GM19238 (cell line): Measurements from ENCODE around the gene PLAC1.

ENCODE experiments used
- DNase-seq: peaks from one replicate; pipeline ENCODE4 v3.0.0; 2011; ENCODE audit warnings: low spot score; ENCODE audit not compliant: insufficient read length

Gene PLAC1

DNA sequence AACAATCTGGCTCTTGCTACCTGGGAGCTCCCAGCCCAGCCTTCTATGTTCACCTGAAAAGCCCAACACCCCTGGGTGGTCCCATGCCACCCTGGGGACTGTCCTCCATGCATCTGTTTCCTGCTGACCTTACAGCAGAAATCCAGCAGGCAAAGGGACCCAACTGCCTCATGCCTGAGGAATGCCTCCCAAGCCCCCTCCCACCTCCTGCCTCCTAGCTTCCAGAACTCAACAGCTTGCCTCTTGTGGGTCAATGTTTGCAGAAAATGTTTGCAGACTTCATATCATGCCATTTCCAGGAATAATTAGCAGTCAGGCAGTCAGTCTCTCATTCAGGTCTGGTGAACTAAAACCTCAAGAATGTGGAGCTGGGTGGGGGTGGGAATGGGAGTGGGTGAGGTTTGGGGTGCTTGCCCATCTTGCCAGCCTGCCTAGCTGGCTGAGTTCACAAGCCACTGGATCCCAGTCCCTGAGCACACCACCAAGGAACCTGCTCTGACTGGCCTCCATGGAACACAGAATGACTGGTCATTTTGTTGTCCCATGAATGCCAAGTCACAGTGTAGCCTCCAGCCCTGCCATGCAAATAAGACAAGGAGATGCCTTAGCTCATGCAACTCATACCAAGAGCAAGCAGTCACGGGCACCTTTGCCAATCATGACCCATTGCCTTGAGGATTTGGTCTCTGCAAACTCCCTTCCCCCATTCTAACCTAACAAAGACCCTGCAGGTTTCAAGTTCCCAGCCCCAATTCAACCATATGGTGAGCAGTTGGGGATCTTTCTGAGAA, 12.1 kb upstream of the PLAC1 start:
- no peak for DNase-seq

DNA sequence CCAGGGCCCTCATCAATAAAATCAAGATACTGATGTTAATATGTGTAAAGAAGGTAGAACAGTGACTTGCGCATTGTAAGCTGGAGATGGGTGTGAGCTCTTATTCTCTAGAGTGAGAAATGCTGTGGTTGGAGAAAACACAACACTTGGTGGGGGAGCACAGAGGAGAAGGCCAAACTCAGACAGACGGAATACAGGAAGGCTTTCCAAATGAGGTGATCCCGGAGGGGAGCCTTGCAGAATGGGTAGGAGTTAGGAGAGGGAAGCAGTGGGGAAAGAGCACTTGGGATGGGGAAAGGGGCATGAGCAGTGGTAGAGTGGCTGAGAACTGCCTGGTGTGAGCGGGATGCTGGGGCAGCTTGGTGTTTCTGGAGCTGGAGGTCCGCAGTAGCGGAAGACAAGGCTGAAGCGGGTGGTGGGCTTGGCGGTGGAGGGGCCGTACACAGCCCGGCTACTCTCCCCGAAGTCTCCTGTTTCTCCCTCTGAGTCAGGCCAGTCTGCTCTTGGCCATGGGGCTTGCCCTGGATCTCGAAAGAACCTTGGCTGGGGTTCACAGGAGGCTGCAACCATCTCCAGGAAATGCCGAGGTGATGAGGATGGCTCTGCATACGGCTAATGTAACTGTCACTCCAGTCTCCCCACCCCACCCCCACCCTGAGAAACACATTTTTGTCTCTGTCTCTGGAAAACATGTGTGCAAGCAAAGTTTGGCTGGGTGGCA, 11.3 kb upstream of the PLAC1 start:
- DNase-seq, result no peak

DNA sequence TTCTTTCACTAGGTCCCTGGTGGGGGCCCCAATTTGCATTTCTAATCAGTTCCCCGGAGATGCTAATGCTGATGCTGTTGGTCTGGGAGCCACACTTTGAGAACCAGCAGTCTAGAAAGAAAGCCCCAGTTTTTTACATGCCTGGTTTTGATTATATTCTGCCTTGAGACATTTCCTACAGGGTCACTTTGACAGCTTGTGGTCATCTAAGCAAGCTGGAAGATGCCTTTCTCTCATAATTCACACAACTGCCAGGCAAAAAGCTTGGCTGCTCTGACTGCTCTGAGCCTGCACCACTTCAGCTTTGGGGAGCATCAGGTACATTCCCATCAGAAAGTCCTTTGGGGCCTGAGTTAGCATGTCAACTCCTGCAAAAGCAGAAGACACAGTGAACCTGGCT, 5.9 kb upstream of the PLAC1 start:
- DNase-seq, result no peak

DNA sequence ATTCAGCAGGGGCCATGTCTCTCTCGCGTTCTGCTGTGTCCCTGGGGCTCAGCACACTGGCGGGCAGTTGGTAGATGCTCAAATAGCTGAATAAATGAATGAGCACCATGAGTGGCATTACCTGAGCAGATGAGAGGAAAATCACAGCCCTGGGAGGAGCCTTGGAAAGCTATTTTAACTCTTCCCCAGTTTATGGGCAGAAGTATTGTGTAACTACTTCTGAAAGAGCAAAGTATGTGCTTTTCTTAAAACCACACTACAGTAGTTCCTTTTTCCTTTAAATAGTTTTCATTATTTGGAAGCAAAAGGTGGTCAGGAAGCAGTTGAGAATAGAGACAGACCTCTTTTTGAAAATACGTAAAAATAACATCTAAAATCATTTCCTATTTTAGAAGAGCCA, 3.0 kb upstream of the PLAC1 start:
- no peak for DNase-seq

DNA sequence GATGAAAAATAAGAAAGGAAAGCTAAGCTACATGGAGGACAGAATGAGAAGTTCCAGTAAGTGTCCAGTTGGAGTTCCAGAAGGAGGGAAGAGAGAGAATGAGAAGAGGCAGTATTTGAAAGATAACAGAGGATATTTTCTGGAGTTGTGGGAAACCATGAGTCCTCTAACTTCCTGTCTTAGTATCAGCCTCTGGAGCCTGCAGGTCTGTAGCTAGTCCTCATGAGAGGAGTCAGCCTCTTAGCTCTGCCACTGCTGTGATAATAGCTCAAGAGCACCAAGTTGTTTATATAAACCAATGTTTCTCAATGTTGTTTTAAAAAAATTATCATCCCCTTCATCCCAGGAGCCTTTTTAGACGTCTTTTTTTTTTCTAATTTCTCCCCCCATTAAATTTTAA, 2.4 kb upstream of the PLAC1 start:
- DNase-seq, result no peak

DNA sequence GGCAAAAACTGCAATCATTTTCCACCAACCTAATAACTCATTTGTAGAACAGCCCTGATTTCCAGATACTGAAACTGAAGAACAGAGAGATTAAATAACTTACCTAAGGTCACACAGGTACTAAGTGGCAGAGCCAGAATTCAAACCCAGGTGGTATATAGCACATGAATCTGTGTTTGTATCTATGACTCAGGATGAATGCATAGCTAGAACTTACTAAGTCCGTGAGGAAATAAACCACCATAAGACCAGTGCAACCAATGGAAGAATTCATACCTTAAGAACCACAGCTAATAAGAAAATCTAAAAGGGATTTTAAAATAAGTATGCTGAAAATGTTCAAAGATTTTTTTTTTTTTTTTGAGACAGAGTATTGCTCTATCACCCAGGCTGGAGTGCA, 1.5 kb upstream of the PLAC1 start:
- DNase-seq, result no peak

DNA sequence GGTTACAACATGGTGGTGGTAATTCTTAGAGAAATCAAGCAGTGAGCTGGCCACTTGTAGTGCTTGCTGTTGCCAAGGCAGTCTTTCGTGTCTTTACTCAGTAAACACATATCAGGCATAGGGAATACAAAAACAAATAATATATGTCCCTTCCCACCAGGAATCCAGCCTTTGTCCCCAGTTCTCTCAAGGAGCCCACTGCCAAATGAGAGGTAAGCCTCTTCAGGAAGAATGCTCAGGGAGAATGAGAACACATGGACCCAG, 421 bp upstream of the PLAC1 start:
- no peak for DNase-seq

DNA sequence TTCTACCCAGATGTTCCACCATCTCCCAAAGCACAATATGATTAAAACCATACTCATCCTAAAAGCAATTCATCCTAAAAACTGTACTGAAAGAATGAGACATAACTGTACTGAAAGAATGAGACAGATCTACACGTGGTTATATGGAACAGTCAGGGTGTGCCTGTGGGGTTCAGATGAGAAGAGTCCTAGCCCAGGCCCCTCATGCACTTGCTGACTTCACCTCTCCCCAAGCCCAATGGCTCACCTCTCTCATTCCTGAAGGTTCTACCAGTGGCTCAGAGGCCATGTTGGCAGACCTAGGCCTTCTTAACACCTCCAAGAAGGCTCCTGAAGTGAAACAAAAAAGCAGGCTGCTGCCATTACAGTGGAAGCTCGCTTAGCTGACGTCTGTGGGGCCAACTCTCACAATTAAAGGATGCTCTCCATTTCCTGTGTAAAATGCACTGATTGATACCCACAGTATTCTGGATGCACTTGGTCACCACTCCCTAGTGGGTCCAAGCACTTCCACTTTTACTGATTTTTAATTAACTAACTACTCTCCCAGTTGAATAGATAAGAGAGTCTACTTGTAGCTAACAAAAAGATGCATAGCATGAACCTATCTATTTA, 3.8 kb downstream of the PLAC1 start:
- no peak for DNase-seq

DNA sequence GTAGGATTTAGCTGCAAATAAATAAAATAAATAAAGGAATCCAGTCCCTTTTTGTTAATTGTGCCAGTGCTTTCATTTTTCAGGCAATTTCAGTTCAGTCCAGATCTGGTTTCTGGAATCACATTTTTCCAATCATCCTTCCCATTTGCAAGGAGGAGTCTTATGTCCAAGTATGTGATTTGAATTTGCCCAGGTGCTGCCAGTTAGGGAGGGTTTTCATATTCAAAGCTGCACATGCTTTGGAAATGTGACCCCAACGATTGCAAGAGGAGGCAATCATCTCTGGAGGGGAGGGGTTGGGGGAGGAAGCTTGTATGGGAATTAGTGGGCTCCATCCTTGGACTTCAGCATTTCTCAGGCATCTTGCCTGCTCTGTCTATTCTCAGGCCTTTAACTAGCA, 4.4 kb downstream of the PLAC1 start:
- DNase-seq, result no peak

DNA sequence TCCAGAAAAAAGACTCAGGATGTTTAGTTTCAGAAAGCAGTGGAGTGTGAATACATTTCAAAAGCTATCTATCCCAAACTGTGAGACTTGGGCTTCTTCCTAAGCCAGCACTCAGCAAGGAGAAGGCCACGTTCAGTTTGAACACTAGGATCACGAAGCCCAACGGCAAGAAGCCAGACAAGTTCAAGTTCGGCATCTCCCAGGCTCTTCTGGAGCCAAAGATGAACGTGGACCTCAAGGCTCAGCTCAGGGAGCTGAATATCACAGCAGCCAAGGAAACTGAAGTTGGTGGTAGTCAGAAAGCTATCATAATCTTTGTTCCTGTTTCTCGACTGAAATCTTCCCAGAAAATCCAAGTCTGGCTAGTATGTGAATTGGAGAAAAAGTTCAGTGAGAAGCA, 7.6 kb downstream of the PLAC1 start:
- DNase-seq, result no peak

DNA sequence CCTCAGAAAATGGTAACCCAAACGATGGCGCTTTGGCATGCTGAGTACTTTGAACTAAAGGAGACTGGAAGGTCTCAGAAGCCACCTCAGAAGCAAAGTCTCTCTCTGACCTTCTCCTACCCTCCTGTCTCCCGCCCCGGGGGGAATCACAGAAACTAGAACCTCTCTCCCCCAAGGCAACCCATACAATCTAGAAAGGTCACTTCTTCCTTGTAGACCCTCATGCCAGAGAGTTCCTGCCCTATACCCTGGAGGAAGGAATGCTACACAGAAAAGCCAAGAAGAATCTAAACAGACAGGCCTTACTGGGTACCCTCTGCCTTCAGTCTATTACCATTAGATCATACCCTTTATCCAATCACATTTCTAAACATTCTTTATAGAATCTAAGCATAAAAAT, 8.5 kb downstream of the PLAC1 start:
- no peak for DNase-seq

DNA sequence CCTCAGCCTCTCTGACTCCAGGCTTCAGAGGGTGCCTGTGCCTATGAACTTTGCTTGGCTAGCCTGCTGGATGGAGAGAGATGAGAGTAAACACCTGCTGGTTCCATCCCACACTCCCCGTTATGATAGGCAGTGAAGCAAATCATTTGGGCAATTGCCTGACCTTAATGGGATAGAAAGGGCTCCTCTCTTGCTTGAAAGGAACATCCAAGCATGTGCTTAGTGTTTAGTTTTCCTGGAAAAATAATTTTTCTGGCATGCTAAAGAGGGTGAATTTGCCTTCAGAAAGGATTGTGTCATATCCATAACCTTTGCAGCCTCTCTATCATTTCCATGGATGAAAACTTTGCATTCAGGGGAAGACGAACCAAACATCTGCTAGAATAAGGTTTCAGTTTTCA, 10.8 kb downstream of the PLAC1 start:
- DNase-seq, result no peak

DNA sequence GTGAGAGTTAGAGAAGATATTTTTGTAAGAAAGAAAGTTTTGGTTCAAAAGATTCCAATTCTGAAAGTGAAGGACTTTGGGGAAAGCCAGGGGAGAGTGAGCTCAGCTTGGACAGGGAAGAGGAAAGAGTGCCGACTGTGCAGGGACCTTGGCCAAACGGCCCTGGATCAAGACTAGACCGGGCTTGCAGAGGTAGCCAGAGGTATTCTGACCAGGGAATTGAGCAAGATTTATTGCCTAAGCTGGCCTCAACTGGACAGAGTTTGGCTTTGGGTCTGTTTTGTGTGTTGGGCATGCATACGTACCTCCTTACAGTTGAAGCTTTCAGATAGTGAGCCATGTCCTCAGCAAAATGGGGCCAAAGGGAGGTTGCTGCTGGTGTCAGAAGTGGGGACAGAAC, 11.6 kb downstream of the PLAC1 start:
- DNase-seq, result no peak

DNA sequence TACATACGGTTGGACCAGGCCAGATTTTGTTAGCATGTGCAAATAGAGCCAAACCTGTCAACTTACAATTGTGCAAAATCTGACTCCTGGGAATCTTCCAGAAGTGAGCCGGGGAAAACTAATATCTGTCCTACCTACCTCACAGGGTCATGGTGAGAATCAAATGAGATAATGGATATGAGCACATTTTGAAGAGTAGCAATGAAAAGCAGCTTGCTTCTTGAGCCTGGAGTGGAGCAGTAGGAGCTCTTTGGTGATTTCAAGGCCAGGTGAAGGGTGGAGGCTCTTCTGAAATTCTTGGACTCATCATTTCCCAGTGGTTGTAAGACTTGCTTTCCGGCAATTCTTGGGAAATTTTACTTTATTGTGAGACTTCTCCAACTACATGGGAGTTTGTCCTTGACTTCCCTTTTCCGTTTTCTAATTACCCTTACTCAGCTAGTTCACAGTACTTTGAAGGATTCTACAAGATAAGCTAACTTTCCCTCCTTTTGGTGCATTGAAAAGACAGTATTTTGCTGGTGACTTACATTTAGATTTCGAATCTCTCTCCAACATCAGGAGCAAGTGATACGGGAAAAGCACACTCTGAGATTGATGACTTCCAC, 12.2 kb downstream of the PLAC1 start:
- DNase-seq, result no peak

DNA sequence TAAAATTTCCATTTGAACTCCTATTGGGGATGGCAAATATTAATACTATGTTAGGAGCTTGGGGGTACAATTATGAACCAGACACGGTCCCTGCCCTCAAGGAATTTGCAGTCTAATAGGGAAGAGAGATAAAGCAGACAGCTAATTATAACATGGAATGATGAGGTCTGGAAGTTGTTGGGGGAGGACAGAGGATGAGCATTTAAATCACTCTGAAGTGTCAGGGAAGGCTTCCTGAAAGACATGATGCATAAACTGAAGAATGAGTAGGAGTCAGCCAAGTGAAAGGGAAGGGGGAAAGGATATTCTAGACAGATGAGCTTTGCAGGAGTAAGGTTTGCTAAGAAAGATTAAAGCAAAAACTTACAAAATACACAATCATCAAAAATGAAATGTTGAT, 15.9 kb downstream of the PLAC1 start:
- DNase-seq, result no peak

DNA sequence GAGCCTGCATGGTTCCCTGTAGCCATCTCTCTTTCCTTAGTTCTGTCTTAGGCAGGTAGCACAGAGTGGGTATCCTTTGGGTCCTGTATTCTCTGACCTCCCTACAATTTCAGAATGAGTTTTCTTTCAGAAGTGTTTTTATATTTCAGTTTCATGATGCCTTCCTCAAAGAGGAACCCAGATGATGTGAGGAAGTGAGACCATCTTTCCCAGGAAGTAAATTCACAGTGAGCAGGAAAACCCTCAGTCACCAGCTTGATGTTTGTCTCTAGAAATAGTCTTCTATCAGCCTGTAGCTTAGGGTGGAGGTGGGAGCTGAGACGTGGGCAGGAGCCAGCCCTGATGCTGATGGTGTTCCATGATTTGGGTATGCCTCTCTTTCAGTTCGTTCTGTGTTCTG, 16.9 kb downstream of the PLAC1 start:
- DNase-seq, result no peak

DNA sequence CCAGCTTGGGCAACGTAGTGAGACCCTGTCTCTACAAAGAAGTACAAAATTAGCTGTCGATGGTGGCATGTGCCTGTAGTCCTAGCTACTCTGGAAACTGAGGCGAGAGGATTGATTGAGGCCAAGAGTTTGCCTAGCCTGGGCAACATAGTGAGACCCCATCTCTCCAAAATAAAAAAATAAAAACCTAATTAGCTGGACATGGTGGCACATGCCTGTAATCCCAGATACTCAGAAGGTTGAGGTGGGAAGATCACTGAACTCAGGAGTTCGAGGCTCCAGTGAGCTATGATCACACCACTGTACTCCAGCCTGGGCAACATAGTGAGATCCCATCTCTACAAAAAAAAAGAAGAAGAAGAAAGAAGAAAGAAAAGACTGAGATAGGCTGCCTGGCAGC, 17.4 kb downstream of the PLAC1 start:
- no peak for DNase-seq

DNA sequence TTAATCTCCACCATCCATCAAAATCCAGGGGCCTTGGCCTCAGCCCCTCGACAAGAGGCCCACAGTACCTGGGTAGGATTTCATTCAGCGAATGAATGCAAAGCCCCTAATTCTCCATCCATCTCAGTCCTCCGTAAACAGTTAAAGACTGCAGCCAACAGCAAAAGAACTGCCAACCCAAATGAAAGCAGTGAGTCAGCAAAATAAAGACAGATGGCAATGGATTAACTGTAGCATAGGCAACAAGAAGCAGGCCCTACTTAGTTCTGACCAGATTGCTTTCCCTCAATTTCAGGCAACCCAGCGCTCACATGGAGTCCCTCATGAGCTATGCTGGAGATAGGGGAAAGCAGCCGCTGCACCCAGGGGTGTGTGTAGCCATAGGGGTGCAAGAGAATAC, 21.4 kb downstream of the PLAC1 start:
- no peak for DNase-seq

DNA sequence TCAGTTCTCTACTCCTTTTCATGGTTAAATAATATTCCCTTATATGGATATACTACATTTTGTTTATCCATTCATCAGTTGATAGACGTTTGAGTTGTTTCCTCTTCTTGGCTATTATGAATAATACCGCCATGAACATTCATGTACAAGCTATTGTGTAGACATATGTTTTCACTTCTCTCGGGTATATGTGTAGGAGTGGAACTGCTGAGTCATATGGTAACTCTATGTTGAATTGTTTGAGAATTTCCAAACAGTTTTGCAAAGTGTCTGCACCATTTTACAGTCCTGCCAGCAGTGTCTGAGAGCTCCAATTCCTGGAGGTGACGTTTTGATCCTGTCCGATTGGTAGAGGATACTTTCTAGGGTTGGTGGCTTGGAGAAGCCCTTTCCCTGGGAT, 23.6 kb downstream of the PLAC1 start:
- no peak for DNase-seq

DNA sequence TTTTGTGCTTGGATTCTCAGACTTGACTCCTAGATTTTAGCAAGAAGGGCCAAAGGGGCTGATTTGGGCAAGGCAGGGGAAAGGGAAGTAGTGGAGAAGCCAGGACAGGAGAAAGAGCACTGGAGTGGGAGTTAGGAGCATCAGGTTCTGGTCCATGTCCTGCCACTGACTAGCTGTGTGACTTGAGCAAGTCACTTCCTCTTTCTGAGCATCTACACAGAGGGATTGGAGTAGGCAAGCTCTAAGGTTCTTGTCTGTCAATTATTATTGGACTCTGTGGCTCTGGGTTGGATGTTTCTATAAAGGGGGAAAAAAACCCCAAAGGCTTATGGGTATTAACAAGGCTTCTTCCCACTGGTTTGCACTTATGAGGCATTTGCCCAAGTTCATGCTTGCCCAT, 24.4 kb downstream of the PLAC1 start:
- DNase-seq, result no peak

DNA sequence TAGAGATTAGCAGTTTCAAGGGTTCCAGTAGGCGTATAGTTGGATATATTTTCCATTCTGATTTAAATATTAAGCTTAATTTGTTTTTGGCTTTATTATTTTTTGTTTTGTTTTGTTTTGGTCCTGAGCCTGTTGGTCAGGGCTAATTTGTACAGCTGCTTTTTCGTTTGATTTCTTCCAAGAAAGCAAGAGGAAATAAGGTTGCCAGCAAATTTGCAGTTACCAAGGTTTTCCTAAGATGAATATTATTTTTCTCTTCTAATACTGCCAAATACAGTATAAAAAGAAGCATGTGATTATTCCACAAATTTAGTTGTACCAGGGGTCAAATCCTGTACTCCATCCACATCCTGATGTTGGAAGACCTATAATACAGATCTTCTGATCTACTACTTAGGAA, 24.9 kb downstream of the PLAC1 start:
- DNase-seq, result no peak

DNA sequence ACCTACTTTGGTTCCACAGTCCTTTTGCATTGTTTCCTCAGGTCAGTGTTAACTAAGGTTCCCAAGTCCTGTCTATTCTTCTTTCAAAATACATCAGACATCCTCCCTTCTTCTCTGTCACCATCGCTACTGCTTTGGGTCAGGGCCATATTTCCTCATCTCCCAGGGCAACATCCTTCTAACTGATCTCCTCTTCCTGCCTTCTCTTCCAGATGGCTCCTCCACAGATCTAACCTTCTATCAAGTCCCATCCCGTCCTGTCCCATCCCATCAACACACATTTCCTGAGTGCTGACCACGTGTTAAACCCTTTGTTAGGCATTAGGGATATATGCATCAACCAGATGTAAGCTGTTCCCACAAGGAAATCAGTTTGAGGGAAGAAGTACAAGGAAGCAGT, 25.9 kb downstream of the PLAC1 start:
- no peak for DNase-seq
